Mesothelial cell of epicardium (in vitro differentiated cells): ENCODE measurements around the gene SERINC5. TPM values are rescaled to one million over a fixed set of nuclear protein-coding genes. Genes with fewer than 3 reads are reported as not detected.
"Not testable (repeated sequence)": the region's sequence is repeated elsewhere in the genome, so short reads cannot be mapped to it uniquely, and the experiment has no call there.

Experiments
- DNase-seq, 2 experiments: peaks; one replicate each; pipeline ENCODE4 v3.0.0; 2021; ENCODE audit warnings: low spot score in 2 of 2; ENCODE audit not compliant: unreplicated experiment in 2 of 2
- H3K27ac Mint-ChIP-seq: 2 replicates; pipeline ENCODE4 v1.8.0; 2021; ENCODE audit warnings: mixed read lengths
- H3K27me3 Mint-ChIP-seq: 2 replicates; pipeline ENCODE4 v1.8.0; 2021; ENCODE audit warnings: low read depth, mixed read lengths
- H3K36me3 Mint-ChIP-seq: 2 replicates; pipeline ENCODE4 v1.8.0; 2021; ENCODE audit warnings: mixed read lengths
- H3K4me1 Mint-ChIP-seq: 2 replicates; pipeline ENCODE4 v1.8.0; 2021; ENCODE audit warnings: mixed read lengths
- H3K4me3 Mint-ChIP-seq: 2 replicates; pipeline ENCODE4 v1.8.0; 2021; ENCODE audit warnings: mild to moderate bottlenecking, moderate library complexity, mixed read lengths
- H3K9me3 Mint-ChIP-seq: 2 replicates; pipeline ENCODE4 v1.8.0; 2021; ENCODE audit warnings: mixed read lengths
- CTCF ChIP-seq: fragments of 200-600 bp; sonication (generic); IDR thresholded peaks from one replicate; pipeline ENCODE4 v1.5.0; 2021; ENCODE audit warnings: antibody characterized with exemption; ENCODE audit not compliant: unreplicated experiment
- total RNA-seq: library from RNA; stranded (reverse); gene quantifications from 3 replicates; pipeline ENCODE4 v1.2.1, GENCODE V29; 2021

The SERINC5 gene
- total RNA-seq, 1 donor from 2014 or later, result 89.5 TPM

- TF ChIP-seq CTCF, result no peak
- Mint-ChIP-seq H3K4me3 (no peak overlapping the region), H3K9me3 (peaks cover 13% of the 10 kb centered on the region), H3K4me1 (peaks cover 30% of the 10 kb centered on the region), H3K36me3 (peaks cover 24% of the 10 kb centered on the region), H3K27ac (no peak overlapping the region), H3K27me3 (no peaks in the 10 kb centered on the region)
- DNase-seq, result no peak
These were observed 138.4 kb downstream of the SERINC5 start for GRCh38 chr5:80117446-80117845.

- DNase-seq, result no peak
- Mint-ChIP-seq H3K27me3 (no peaks in the 10 kb centered on the region), H3K4me3 (no peak overlapping the region), H3K9me3 (peaks cover 13% of the 10 kb centered on the region), H3K36me3 (peaks cover 23% of the 10 kb centered on the region), H3K27ac (peak overlapping the region; percentile 86), H3K4me1 (peaks cover 40% of the 10 kb centered on the region)
- TF ChIP-seq CTCF, result no peak
These were observed 139.4 kb downstream of the SERINC5 start for GRCh38 chr5:80116465-80116864.

GRCh38 chr5:80116000-80116399 lies 139.8 kb downstream of the SERINC5 start:
- Mint-ChIP-seq H3K4me3 (no peak overlapping the region), H3K4me1 (peaks cover 44% of the 10 kb centered on the region), H3K27me3 (no peaks in the 10 kb centered on the region), H3K9me3 (peaks cover 13% of the 10 kb centered on the region), H3K27ac (peak overlapping the region; percentile 86), H3K36me3 (peaks cover 23% of the 10 kb centered on the region)
- TF ChIP-seq CTCF, result no peak
- no peak for DNase-seq

GRCh38 chr5:80114860-80115259 lies 141.0 kb downstream of the SERINC5 start:
- Mint-ChIP-seq H3K4me3 (no peak overlapping the region), H3K4me1 (peaks cover 56% of the 10 kb centered on the region), H3K9me3 (peaks cover 13% of the 10 kb centered on the region), H3K27ac (no peak overlapping the region), H3K27me3 (no peaks in the 10 kb centered on the region), H3K36me3 (peaks cover 23% of the 10 kb centered on the region)
- no peak for TF ChIP-seq CTCF
- no peak for DNase-seq

- H3K27ac Mint-ChIP-seq, result peak overlapping the region; percentile 81
- DNase-seq, result not testable (repeated sequence)
These were observed 144.4 kb downstream of the SERINC5 start for GRCh38 chr5:80111376-80111990.

GRCh38 chr5:80109646-80110478 lies 146.0 kb downstream of the SERINC5 start:
- no peaks in the 10 kb centered on the region for H3K27me3 Mint-ChIP-seq
- no peak for DNase-seq
- no peak for TF ChIP-seq CTCF
- H3K9me3 Mint-ChIP-seq, result peaks cover 14% of the 10 kb centered on the region
- H3K4me1 Mint-ChIP-seq, result peaks cover 52% of the 10 kb centered on the region
- H3K4me3 Mint-ChIP-seq, result no peak overlapping the region
- H3K36me3 Mint-ChIP-seq, result peaks cover 12% of the 10 kb centered on the region
- H3K27ac Mint-ChIP-seq, result peak overlapping the region; percentile 84

More at GRCh38 chr5:80111376-80111990, 144.4 kb downstream of the SERINC5 start:
- H3K4me3 Mint-ChIP-seq, H3K27me3 Mint-ChIP-seq: not testable (repeated sequence)
- H3K4me1 Mint-ChIP-seq, result peaks cover 61% of the 10 kb centered on the region
- H3K9me3 Mint-ChIP-seq, result peaks cover 14% of the 10 kb centered on the region
- peaks cover 15% of the 10 kb centered on the region for H3K36me3 Mint-ChIP-seq
